Neutrophil (primary cell): ENCODE measurements around the gene ANGPTL7.
"Not testable (repeated sequence)": the region's sequence is repeated elsewhere in the genome, so short reads cannot be mapped to it uniquely, and the experiment has no call there.

Experiments
- H3K27ac ChIP-seq: fragments of 200-600 bp; sonication (generic); 2 replicates; pipeline ENCODE4 v1.5.1; 2016; ENCODE audit warnings: mild to moderate bottlenecking, moderate library complexity
- H3K27me3 ChIP-seq: fragments of 200-600 bp; sonication (generic); 2 replicates; pipeline ENCODE4 v1.6.0; 2016; ENCODE audit warnings: mild to moderate bottlenecking
- H3K36me3 ChIP-seq: fragments of 200-600 bp; sonication (generic); 2 replicates; pipeline ENCODE4 v1.5.1; 2017
- H3K4me1 ChIP-seq, 2 experiments: fragments of 200-600 bp in 1 of 2; sonication (generic) in 1 of 2; 1 replicate in 1 of 2; 2 replicates in 1 of 2; pipeline versions ENCODE4 v1.5.1 to v1.6.1; 2013 to 2016; ENCODE audit warnings: low read depth in 1 of 2, low read length in 1 of 2, mild to moderate bottlenecking in 1 of 2, moderate library complexity in 1 of 2; ENCODE audit not compliant: control insufficient read depth in 1 of 2, insufficient read depth in 1 of 2
- H3K4me3 ChIP-seq, 2 experiments: fragments of 200-600 bp in 1 of 2; sonication (generic) in 1 of 2; 1 replicate in 1 of 2; 2 replicates in 1 of 2; pipeline ENCODE4 v1.5.1; 2013 to 2016; ENCODE audit warnings: low read depth in 1 of 2, low read length in 1 of 2, mild to moderate bottlenecking in 1 of 2, moderate library complexity in 1 of 2
- H3K9me3 ChIP-seq: fragments of 200-600 bp; sonication (generic); 2 replicates; pipeline ENCODE4 v1.5.1; 2016
- TF ChIP-seq, protein P1 (sequence below): fragments of 200-600 bp; sonication (generic); IDR thresholded peaks from 2 replicates; pipeline ENCODE4 v1.5.1; 2016; ENCODE audit warnings: antibody characterized with exemption

ANGPTL7 gene

GRCh38 chr1:11158291-11158690 is 30.9 kb upstream of the ANGPTL7 start:
- Histone ChIP-seq H3K9me3 (no peaks in the 10 kb centered on the region), H3K27me3 (no peaks in the 10 kb centered on the region), H3K27ac (no peak overlapping the region), H3K4me1 (no peaks in the 10 kb centered on the region), H3K36me3 (peaks cover 47% of the 10 kb centered on the region), H3K4me3 (no peak overlapping the region)
- TF ChIP-seq, protein P1, sequence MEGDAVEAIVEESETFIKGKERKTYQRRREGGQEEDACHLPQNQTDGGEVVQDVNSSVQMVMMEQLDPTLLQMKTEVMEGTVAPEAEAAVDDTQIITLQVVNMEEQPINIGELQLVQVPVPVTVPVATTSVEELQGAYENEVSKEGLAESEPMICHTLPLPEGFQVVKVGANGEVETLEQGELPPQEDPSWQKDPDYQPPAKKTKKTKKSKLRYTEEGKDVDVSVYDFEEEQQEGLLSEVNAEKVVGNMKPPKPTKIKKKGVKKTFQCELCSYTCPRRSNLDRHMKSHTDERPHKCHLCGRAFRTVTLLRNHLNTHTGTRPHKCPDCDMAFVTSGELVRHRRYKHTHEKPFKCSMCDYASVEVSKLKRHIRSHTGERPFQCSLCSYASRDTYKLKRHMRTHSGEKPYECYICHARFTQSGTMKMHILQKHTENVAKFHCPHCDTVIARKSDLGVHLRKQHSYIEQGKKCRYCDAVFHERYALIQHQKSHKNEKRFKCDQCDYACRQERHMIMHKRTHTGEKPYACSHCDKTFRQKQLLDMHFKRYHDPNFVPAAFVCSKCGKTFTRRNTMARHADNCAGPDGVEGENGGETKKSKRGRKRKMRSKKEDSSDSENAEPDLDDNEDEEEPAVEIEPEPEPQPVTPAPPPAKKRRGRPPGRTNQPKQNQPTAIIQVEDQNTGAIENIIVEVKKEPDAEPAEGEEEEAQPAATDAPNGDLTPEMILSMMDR, result no peak

DNA sequence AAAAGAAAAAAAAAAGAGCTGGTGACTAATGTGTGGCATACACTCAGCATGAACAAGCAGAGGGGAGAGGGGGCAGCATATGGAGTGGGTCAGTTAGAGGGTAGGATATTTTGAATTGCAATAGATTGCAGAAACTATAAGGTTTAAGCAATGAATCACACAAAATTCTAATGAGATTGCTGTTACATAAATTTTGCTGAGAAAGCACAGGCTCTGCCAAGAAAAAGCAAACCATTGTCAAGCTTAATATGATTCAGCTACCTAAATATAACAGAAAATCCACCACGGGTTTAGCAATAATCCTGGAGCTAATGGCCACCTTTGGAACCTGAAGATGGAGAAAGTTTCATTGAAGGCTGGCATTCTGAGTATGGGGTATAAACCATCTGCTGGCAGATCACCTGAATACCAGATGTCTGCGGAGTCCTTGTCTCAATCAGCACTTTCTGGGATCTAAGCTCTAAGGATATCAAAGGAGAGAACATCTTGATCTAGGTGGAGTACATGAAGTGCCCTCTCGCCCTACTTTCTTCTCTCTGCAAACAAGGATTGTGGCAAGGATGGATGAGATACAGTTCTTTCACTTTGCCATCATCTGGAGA is 30.3 kb upstream of the ANGPTL7 start:
- Histone ChIP-seq H3K4me3 (no peak overlapping the region), H3K27me3 (no peaks in the 10 kb centered on the region), H3K4me1 (no peaks in the 10 kb centered on the region), H3K9me3 (no peaks in the 10 kb centered on the region), H3K27ac (no peak overlapping the region), H3K36me3 (peaks cover 43% of the 10 kb centered on the region)
- TF ChIP-seq, protein P1, result no peak

DNA sequence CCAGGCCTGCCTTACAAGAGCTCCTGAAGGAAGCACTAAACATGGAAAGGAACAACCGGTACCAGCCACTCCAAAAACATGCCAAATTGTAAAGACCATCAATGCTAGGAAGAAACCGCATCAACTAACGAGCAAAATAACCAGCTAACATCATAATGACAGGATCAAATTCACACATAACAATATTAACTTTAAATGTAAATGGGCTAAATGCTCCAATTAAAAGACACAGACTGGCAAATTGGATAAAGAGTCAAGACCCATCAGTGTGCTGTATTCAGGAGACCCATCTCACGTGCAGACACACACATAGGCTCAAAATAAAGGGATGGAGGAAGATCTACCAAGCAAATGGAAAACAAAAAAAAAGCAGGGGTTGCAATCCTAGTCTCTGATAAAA is 26.4 kb upstream of the ANGPTL7 start:
- not testable (repeated sequence) for H3K9me3 ChIP-seq, H3K27me3 ChIP-seq, H3K4me1 ChIP-seq, H3K27ac ChIP-seq, H3K4me3 ChIP-seq
- peaks cover 19% of the 10 kb centered on the region for H3K36me3 ChIP-seq

- H3K4me3 ChIP-seq, H3K9me3 ChIP-seq, H3K27me3 ChIP-seq, H3K36me3 ChIP-seq, H3K27ac ChIP-seq, H3K4me1 ChIP-seq: not testable (repeated sequence)
Observed at GRCh38 chr1:11166744-11167143, 22.4 kb upstream of the ANGPTL7 start.

- Histone ChIP-seq H3K27ac (no peak overlapping the region), H3K27me3 (no peaks in the 10 kb centered on the region), H3K4me1 (no peaks in the 10 kb centered on the region), H3K4me3 (no peak overlapping the region), H3K36me3 (peaks cover 6% of the 10 kb centered on the region), H3K9me3 (no peaks in the 10 kb centered on the region)
- TF ChIP-seq, protein P1, result no peak
Observed at GRCh38 chr1:11168731-11169130, 20.4 kb upstream of the ANGPTL7 start.

GRCh38 chr1:11169202-11169601 is 20.0 kb upstream of the ANGPTL7 start:
- H3K4me3 ChIP-seq, result no peak overlapping the region
- TF ChIP-seq, protein P1, result no peak
- no peak overlapping the region for H3K27ac ChIP-seq
- H3K9me3 ChIP-seq, result no peaks in the 10 kb centered on the region
- H3K27me3 ChIP-seq, result no peaks in the 10 kb centered on the region
- peaks cover 6% of the 10 kb centered on the region for H3K36me3 ChIP-seq
- H3K4me1 ChIP-seq, result no peaks in the 10 kb centered on the region

DNA sequence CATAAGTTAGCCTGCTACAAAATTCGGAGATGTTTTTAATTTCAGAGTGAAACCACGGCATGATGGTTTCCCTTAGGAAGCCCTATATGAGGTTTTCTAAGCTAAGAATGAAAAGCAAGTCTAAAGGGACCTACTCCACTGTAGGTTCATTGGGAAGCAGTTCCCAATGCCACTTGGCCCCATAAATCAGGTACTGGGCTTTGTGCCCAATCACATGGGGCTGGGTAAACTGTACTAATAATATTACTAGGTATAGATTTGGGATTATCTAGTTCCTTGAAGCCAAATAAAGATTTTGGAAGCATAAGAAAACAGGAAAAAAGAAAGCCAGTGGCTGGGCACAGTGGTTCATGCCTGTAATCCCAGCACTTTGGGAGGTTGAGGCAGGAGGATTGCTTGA is 19.1 kb upstream of the ANGPTL7 start:
- no peaks in the 10 kb centered on the region for H3K27me3 ChIP-seq
- H3K36me3 ChIP-seq, result peaks cover 6% of the 10 kb centered on the region
- no peaks in the 10 kb centered on the region for H3K4me1 ChIP-seq
- no peak overlapping the region for H3K4me3 ChIP-seq
- no peaks in the 10 kb centered on the region for H3K9me3 ChIP-seq
- H3K27ac ChIP-seq, result no peak overlapping the region
- TF ChIP-seq, protein P1, result no peak
